GM18861 (cell line): ENCODE measurements around the gene BSN.

Experiments
- ATAC-seq: cut with Tn5 transposase; IDR thresholded peaks from one replicate; pipeline ENCODE4 v1.9.1; 2021; ENCODE audit not compliant: unreplicated experiment

Gene BSN

DNA sequence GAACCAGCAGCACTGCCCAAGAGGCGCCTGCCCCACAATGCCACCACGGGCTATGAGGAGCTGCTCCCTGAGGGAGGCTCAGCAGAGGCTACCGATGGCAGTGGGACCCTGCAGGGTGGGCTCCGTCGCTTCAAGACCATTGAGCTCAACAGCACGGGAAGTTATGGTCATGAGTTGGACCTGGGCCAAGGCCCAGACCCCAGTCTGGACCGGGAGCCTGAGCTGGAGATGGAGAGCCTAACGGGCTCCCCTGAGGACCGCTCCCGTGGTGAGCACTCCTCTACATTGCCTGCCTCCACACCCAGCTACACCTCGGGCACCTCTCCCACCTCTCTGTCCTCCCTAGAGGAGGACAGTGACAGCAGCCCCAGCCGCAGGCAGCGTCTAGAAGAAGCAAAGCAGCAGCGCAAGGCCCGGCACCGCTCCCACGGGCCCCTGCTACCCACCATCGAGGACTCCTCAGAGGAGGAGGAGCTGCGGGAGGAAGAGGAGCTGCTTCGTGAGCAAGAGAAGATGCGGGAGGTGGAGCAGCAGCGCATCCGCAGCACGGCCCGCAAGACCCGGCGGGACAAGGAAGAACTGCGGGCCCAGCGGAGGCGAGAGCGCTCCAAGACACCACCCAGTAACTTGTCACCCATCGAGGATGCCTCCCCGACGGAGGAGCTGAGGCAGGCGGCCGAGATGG, 98.1 kb downstream of the BSN start:
- no peak for ATAC-seq

GRCh38 chr3:49652903-49653415, 98.7 kb downstream of the BSN start:
- no peak for ATAC-seq

GRCh38 chr3:49653621-49654020, 99.3 kb downstream of the BSN start:
- no peak for ATAC-seq

DNA sequence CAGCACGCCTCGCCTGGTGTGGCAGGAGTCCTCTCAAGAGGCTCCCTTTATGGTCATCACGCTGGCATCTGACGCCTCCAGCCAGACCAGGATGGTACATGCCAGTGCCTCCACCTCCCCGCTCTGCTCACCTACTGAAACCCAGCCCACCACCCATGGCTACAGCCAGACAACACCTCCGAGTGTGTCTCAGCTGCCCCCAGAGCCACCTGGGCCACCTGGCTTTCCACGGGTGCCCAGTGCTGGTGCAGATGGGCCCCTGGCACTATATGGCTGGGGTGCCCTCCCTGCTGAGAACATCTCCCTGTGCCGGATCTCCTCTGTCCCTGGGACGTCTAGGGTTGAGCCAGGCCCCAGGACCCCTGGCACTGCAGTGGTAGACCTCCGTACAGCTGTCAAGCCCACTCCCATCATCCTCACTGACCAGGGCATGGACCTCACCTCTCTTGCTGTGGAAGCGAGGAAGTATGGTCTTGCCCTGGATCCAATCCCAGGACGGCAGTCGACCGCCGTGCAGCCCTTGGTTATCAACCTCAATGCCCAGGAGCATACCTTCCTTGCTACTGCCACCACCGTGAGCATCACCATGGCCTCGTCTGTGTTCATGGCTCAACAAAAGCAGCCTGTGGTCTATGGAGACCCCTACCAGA, 100.0 kb downstream of the BSN start:
- no peak for ATAC-seq

GRCh38 chr3:49654955-49655556, 100.8 kb downstream of the BSN start:
- no peak for ATAC-seq

GRCh38 chr3:49655731-49656285, 101.5 kb downstream of the BSN start:
- ATAC-seq = no peak

DNA sequence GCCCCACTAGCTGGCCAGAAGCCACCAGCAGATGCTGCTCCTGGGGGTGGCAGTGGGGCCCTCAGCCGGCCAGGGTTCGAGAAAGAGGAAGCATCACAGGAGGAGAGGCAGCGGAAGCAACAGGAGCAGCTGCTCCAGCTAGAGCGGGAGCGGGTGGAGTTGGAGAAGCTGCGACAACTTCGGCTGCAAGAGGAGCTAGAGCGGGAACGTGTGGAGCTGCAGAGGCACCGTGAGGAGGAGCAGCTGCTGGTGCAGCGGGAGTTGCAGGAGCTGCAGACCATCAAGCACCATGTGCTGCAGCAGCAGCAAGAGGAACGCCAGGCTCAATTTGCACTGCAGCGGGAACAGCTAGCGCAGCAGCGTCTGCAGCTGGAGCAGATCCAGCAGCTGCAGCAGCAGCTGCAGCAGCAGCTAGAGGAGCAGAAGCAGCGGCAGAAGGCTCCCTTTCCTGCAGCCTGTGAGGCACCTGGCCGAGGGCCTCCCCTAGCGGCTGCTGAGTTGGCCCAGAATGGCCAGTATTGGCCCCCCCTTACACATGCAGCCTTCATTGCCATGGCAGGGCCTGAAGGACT, 102.3 kb downstream of the BSN start:
- ATAC-seq = no peak

- ATAC-seq = no peak
Observed at GRCh38 chr3:49657208-49657915, 103.1 kb downstream of the BSN start.

DNA sequence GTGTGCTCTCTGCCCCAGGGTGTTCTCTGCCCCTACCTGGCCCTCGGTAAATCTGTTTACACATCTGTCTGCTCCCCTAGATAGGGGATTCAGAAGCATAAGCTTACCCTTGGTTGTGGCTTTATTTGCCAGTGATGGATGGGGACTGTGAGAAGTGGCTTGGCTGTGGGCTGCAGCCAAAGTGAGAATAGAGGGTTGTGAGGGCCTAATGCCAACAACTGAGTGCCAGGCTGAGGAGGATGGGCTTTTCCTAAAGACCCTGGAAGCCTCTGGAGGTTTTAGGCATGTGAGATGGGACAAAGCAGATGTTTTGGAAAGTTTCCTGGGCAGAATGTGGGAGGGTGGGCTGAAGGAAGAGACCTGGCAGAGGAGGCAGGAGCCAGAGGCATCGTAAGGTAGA, 104.4 kb downstream of the BSN start:
- ATAC-seq = no peak

GRCh38 chr3:49659756-49660155, 105.5 kb downstream of the BSN start:
- no peak for ATAC-seq

- ATAC-seq = no peak
Observed at GRCh38 chr3:49661281-49661680, 107.0 kb downstream of the BSN start.

- no peak for ATAC-seq
Observed at GRCh38 chr3:49662021-49662420, 107.7 kb downstream of the BSN start.

- no peak for ATAC-seq
Observed at GRCh38 chr3:49662720-49663413, 108.6 kb downstream of the BSN start.

- no peak for ATAC-seq
Observed at GRCh38 chr3:49663831-49664230, 109.6 kb downstream of the BSN start.

GRCh38 chr3:49664300-49664699, 110.0 kb downstream of the BSN start:
- ATAC-seq = no peak

DNA sequence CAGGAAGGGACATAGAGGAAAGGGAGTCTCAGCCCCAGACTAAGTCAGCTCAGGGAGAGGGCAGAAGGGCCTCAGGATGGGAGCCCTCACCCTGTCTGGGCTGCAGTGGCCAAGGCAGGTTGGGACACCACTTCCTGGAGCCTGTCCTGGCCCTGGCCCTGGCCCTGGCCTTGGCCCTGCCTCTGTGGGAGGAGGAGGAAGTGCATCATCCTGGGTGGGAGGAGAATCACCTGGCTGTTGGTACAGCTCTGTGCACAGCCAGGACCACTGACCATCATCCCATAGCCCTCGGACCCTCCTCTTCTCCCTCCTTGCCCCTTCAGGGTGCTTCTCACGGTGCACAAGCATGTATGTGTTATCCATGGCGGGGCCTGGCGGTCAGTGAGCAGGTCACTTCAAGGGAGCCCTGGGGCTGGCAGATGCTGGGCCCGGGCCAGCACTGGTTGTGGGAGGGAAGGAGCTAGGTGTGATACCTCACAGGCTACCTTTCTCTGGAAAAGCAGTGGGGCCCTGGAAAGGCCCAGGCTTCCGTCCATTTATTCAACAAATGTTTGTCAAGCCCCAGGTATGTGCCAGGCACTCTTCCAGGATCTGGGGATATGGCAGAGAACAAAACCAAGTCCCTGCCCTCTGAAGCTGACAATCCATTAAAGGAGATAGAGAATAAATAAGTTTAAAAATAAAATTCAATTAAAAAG, 111.7 kb downstream of the BSN start:
- no peak for ATAC-seq

GRCh38 chr3:49666592-49666991, 112.3 kb downstream of the BSN start:
- ATAC-seq = no peak

GRCh38 chr3:49667701-49668413, 113.6 kb downstream of the BSN start:
- no peak for ATAC-seq

GRCh38 chr3:49668414-49668797, 114.1 kb downstream of the BSN start:
- no peak for ATAC-seq
